Thyroid gland (tissue), 4 donors: ENCODE data around the gene REV3L.

Experiments
- POLR2A ChIP-seq, 2 donors: fragments of 450-650 bp; IDR thresholded peaks; one replicate each; pipeline ENCODE4 v1.6.1; 2017; ENCODE audit warnings: antibody characterized with exemption in 2 of 2, mild to moderate bottlenecking in 2 of 2, moderate library complexity in 1 of 2
- TF ChIP-seq, protein P1 (sequence below), 6 experiments: fragments of 200-600 bp in 3 of 6; fragments of 450-650 bp in 3 of 6; sonication (generic) in 3 of 6; IDR thresholded peaks; one replicate each; pipeline ENCODE4 v1.5.1; 2016 to 2019; ENCODE audit warnings: antibody characterized with exemption in 6 of 6, mild to moderate bottlenecking in 2 of 6, inconsistent platforms in 1 of 6, moderate library complexity in 1 of 6

DNA sequence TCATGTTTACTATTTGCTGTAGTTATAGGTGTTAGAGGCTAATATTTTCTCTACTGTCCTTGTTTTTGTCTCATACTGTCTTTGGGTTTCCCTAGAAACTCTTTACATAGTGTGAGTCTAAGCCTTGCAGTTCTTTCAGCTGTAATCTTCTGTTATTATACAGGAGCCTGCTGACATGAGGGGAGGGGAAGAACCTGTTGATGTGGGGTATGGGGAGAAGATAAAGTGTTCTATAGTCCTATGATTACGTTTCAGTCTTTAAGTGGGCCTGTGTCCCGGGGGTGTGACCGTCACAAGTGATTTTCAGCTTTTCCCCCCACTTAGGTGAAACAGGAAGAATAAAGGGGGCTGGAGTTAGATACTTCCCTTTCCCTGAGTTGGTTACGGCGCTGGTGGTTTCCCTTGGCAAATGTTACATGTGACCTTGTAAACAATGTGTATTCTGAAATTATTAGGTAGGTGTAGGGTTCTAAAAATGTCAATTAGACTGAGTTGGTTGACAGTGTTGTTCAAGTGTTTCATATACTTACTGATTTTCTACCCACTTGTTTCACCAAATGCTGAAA is 41.3 kb downstream of the REV3L start:
- TF ChIP-seq, protein P1, sequence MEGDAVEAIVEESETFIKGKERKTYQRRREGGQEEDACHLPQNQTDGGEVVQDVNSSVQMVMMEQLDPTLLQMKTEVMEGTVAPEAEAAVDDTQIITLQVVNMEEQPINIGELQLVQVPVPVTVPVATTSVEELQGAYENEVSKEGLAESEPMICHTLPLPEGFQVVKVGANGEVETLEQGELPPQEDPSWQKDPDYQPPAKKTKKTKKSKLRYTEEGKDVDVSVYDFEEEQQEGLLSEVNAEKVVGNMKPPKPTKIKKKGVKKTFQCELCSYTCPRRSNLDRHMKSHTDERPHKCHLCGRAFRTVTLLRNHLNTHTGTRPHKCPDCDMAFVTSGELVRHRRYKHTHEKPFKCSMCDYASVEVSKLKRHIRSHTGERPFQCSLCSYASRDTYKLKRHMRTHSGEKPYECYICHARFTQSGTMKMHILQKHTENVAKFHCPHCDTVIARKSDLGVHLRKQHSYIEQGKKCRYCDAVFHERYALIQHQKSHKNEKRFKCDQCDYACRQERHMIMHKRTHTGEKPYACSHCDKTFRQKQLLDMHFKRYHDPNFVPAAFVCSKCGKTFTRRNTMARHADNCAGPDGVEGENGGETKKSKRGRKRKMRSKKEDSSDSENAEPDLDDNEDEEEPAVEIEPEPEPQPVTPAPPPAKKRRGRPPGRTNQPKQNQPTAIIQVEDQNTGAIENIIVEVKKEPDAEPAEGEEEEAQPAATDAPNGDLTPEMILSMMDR (IDR thresholded peaks at IDR 0.05): no peak
- TF ChIP-seq POLR2A (IDR thresholded peaks at IDR 0.05): no peak
